Upper lobe of left lung (tissue), 4 donors: Measurements from ENCODE around the gene PKHD1.

ENCODE experiments used
- EP300 ChIP-seq, 4 donors: sonication (generic); formaldehyde crosslinking; IDR thresholded peaks; one replicate each; pipeline ENCODE4 v1.5.1; 2017; ENCODE audit warnings: antibody characterized with exemption in 4 of 4, control low read depth in 2 of 4
- POLR2A ChIP-seq, 4 donors: fragments of 450-650 bp; IDR thresholded peaks; one replicate each; pipeline ENCODE4 v1.5.1; 2016 to 2017; ENCODE audit warnings: antibody characterized with exemption in 4 of 4, mild to moderate bottlenecking in 2 of 4
- TF ChIP-seq, protein P1 (sequence below), 6 experiments: fragments of 450-650 bp in 4 of 6; fragments of 200-600 bp in 2 of 6; sonication (generic) in 2 of 6; IDR thresholded peaks; one replicate each; pipeline ENCODE4 v1.5.1; 2016 to 2019; ENCODE audit warnings: antibody characterized with exemption in 6 of 6

DNA sequence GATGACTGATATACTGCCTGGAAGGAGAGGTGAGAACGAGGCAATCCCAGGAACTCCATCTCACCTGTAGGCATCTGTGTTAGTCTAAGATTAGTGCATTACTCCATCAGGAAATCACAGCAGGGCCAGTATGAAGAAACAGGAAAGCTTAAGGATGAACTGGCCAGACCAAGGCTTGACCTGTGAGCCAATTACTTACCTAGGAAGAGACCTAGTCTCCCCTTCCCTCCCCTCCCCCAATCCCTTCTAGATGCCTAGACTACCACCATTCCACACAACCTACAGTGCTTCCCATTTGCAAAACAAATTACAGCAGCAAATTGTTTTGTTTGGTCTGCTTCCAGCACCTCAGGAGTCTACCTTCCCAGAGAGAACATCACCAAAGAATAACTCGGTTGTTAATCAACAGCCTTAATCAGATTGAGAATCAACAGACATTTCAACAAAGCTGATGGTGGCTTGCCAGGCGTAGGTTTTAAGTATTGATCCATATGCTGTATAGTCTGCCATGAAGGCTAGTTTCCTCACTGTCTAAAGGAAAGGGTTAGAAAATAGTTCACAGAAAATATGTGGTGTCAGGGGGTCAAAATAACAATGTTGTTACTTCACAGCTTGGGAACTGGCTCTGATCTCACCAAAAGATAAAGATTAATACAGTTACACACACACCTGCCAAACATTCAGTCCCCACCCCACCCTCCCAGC lies 10.1 kb downstream of the PKHD1 start:
- TF ChIP-seq, protein P1, sequence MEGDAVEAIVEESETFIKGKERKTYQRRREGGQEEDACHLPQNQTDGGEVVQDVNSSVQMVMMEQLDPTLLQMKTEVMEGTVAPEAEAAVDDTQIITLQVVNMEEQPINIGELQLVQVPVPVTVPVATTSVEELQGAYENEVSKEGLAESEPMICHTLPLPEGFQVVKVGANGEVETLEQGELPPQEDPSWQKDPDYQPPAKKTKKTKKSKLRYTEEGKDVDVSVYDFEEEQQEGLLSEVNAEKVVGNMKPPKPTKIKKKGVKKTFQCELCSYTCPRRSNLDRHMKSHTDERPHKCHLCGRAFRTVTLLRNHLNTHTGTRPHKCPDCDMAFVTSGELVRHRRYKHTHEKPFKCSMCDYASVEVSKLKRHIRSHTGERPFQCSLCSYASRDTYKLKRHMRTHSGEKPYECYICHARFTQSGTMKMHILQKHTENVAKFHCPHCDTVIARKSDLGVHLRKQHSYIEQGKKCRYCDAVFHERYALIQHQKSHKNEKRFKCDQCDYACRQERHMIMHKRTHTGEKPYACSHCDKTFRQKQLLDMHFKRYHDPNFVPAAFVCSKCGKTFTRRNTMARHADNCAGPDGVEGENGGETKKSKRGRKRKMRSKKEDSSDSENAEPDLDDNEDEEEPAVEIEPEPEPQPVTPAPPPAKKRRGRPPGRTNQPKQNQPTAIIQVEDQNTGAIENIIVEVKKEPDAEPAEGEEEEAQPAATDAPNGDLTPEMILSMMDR (IDR thresholded peaks at IDR 0.05): no peak
- TF ChIP-seq POLR2A (IDR thresholded peaks at IDR 0.05) (no peak), EP300 (IDR thresholded peaks at IDR 0.05) (no peak)
